Measurements from ENCODE around the gene CC2D1A. TPM values are rescaled to one million over a fixed set of nuclear protein-coding genes. Genes with fewer than 3 reads are reported as not detected.

The CC2D1A gene
- total RNA-seq, 2 experiments from 2014 or later = 30.2 to 34.3 TPM

DNA sequence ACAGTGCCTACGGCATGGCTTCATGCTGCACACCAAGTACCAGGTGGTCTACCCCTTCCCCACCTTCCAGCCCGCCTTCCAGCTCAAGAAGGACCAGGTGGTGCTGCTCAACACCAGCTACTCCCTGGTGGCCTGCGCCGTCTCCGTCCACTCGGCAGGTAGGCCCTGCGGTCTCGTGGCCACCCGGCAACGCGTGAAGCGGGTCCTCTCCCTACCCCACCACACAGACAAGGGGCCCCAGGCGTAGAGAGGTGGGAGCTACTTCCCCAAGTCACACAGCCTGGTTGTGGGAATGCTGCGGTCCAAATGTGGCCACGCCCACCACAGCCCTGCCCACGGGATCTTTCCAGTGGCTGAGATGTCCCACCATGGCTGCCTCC is 50.4 kb downstream of the CC2D1A start:
- DNase-seq = no peak
- intact Hi-C loops (cut with DNase I, micrococcal nuclease) = no loop called here
- no peak overlapping the region for H3K27ac Mint-ChIP-seq
- H3K4me1 Mint-ChIP-seq = peaks cover 16% of the 10 kb centered on the region
- CTCF ChIA-PET = interaction anchor here (0.6 to 1.4 kb wide), 4 partner anchors 75 to 360 kb away, joined by 3 to 5 read pairs (median 4); partner anchors contain the start of gene IL27RA
- no peak overlapping the region for H3K4me3 Mint-ChIP-seq
- H3K9me3 Mint-ChIP-seq (ENCODE audit: low read depth) = no peaks in the 10 kb centered on the region
- H3K27me3 Mint-ChIP-seq = no peaks in the 10 kb centered on the region
- POLR2A ChIA-PET = no interaction called here
- no peak for ATAC-seq
- peaks cover 24% of the 10 kb centered on the region for H3K36me3 Mint-ChIP-seq (ENCODE audit: low read depth)

DNA sequence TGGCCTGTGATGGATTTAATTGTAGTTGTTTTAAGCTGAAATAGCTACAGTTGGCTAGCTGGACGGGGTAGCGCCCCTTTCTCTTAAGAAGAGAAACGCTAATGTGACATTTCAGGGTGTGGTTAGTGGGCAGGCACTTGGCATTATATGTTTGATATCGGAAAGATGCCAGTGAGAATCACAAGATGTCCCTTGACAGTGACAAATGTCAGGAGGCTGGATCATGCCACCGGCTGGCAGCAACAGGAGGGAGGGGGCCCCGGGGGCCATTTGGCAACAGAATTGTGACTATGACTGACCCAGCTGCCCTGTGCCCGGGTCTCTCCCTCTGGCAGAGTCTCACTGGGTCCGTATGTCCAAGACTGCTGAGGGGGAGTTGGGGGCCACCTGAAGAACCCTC is 51.0 kb downstream of the CC2D1A start:
- Mint-ChIP-seq H3K27me3 (no peaks in the 10 kb centered on the region), H3K36me3 (ENCODE audit: low read depth) (peaks cover 28% of the 10 kb centered on the region), H3K9me3 (ENCODE audit: low read depth) (no peaks in the 10 kb centered on the region), H3K4me3 (no peak overlapping the region), H3K27ac (no peak overlapping the region), H3K4me1 (peaks cover 11% of the 10 kb centered on the region)
- CTCF ChIA-PET = interaction anchor here (0.6 to 1.4 kb wide), 3 partner anchors 75 to 103 kb away, joined by 4 to 5 read pairs (median 5); partner anchors contain the start of gene IL27RA
- intact Hi-C loops (cut with DNase I, micrococcal nuclease) = no loop called here
- POLR2A ChIA-PET = no interaction called here
- DNase-seq = no peak
- ATAC-seq = no peak

DNA sequence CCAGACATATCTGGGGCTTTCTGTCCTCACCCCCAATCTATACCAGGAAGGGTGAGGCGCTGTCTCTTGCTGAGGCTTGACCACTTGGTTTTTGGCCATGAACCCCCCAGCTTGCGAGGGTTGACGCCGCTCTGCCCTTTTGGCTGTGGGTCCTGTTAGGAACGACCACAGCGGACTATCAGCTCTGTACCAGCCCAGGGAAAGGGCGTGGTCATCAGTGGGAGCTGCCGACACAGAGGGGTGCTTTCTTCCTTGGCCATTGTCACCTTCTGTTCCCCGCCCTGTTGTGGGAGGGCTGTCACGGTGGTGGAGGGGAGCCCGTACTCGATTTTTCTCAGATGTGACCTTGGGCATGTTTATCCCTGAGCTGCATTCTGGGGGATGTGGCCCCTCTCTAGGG is 52.0 kb downstream of the CC2D1A start:
- H3K4me1 Mint-ChIP-seq = peaks cover 10% of the 10 kb centered on the region
- no peaks in the 10 kb centered on the region for H3K9me3 Mint-ChIP-seq (ENCODE audit: low read depth)
- ChIA-PET CTCF (interaction anchor here (1.0 kb wide), 1 partner anchor 90 kb away, joined by 3 read pairs; no protein-coding TSS in a partner anchor), POLR2A (no interaction called here)
- no peak for DNase-seq
- H3K36me3 Mint-ChIP-seq (ENCODE audit: low read depth) = peaks cover 28% of the 10 kb centered on the region
- intact Hi-C loops (cut with DNase I, micrococcal nuclease) = no loop called here
- no peak overlapping the region for H3K27ac Mint-ChIP-seq
- no peak overlapping the region for H3K4me3 Mint-ChIP-seq
- no peak for ATAC-seq
- H3K27me3 Mint-ChIP-seq = no peaks in the 10 kb centered on the region

DNA sequence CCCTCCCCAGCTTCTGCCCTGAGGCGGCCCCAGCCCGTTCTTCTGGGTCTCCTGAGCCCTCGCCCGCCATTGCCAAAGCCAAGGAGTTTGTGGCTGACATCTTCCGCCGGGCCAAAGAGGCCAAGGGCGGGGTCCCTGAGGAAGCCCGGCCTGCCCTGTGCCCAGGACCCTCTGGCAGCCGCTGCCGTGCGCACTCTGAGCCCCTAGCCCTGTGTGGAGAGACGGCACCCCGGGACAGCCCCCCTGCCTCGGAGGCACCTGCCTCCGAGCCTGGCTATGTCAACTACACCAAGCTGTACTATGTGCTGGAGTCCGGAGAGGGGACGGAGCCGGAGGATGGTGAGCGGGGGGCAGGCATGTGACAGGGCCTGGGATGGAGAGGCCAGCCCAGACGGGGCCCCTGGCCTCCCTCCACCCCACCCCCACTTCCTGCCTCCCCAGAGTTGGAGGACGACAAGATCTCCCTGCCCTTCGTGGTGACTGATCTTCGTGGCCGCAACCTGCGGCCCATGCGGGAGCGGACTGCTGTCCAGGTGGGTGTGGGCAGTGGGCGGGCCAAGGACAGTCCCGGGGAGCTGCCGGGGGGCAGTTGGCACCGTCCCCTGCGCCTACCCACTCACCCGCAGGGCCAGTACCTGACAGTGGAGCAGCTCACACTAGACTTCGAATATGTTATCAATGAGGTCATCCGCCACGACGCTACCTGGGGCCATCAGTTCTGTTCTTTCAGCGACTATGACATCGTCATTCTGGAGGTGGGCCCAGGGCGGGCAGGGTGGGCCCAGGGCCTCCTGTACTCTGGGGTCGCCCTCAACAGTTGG is 53.4 kb downstream of the CC2D1A start:
- ChIA-PET CTCF (interaction anchor here (0.5 to 1.0 kb wide), 2 partner anchors 89 to 100 kb away, joined by 3 read pairs; no protein-coding TSS in a partner anchor), POLR2A (no interaction called here)
- Mint-ChIP-seq H3K4me3 (no peak overlapping the region), H3K27ac (no peak overlapping the region), H3K27me3 (no peaks in the 10 kb centered on the region), H3K36me3 (ENCODE audit: low read depth) (peaks cover 26% of the 10 kb centered on the region), H3K4me1 (no peaks in the 10 kb centered on the region), H3K9me3 (ENCODE audit: low read depth) (no peaks in the 10 kb centered on the region)
- DNase-seq (no peak), ATAC-seq (no peak)
- intact Hi-C loops (cut with DNase I, micrococcal nuclease) = no loop called here

DNA sequence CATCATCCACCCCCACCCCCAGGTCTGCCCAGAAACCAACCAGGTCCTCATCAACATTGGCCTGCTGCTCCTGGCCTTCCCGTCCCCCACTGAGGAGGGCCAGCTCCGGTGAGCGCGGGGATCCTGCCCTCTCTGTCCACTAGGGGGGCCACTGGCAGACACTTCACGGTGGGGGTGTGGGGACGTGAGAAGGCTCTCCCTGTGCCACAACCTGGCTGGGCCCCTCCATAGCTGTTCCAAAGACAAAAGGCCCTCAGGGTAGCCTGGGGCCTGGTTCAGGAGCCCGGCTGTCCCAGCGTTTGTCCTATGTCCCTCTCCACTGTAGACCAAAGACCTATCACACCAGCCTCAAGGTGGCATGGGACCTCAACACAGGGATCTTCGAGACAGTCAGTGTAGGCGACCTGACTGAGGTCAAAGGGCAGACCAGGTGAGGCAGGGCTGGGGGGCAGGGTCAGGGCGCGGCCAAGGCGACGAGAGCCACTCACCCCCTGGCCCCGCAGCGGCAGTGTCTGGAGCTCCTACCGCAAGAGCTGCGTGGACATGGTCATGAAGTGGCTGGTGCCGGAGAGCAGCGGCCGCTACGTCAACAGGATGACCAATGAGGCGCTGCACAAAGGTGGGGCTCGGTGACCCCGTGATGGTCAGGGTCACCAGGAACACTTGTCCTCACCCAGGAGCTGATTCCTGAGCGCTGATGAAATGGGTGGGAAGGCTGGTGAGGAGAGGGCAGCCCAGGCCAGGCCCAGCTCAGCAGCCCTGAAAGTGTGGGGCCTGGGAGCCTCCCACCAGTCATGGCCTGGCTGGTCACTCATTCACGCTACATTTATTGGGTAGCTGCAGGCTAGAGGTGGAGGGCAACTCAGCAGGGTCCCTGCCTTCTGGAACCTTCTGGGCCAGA is 54.2 kb downstream of the CC2D1A start:
- Mint-ChIP-seq H3K36me3 (ENCODE audit: low read depth) (peaks cover 31% of the 10 kb centered on the region), H3K9me3 (ENCODE audit: low read depth) (no peaks in the 10 kb centered on the region), H3K27ac (no peak overlapping the region), H3K27me3 (no peaks in the 10 kb centered on the region), H3K4me1 (no peaks in the 10 kb centered on the region), H3K4me3 (no peak overlapping the region)
- ATAC-seq = peak; percentile 37
- POLR2A ChIA-PET = no interaction called here
- CTCF ChIA-PET = interaction anchor here (0.7 to 0.9 kb wide), 2 partner anchors 33 to 113 kb away, joined by 3 to 4 read pairs; partner anchors contain the start of gene MISP3
- intact Hi-C loops (cut with DNase I, micrococcal nuclease) = no loop called here
- peak; percentile 42 for DNase-seq

DNA sequence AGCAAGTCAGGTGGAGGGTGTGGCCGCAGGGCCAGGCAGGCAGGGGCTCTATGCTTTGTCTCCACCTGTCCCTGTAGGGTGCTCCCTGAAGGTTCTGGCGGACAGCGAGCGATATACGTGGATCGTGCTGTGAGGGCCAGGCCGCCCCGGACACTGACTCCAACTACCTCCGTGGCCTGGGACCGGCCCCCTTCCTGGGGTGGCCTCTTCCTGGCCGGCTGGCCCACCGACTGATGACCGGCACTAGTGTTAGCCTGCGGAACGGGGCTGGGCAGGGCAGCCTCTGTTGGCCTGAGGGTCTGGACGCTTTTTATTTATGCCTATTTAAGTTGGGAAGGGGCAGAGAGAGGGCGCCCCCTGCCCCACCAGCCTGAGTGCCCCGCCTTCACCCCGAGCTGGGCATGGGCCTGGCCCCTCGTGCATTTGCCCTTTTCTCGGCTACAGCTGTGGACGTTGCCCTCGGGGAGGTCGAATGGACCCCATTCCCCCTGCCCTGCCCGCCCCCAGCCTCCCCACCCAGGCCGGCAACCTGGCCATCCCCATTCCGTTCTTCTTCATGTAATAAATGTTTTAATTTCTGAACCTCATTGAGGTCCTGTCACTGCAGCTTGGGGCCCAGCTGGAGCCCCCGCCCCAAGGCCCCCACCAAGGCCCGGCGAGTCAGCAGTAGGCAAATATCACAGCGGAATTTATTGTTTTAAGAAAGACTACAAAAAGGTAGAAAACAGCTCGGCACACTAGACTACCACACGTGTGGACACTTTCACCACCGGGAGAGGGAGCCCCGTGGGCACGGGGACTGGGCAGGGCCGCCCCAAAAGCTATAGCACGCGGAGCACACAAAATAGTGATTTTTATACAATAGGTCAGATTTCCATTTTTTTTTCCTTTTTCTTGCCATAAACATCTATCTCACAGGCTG is 55.1 kb downstream of the CC2D1A start:
- Mint-ChIP-seq H3K4me1 (no peaks in the 10 kb centered on the region), H3K4me3 (no peak overlapping the region), H3K27me3 (no peaks in the 10 kb centered on the region), H3K36me3 (ENCODE audit: low read depth) (peaks cover 25% of the 10 kb centered on the region), H3K9me3 (ENCODE audit: low read depth) (no peaks in the 10 kb centered on the region), H3K27ac (no peak overlapping the region)
- intact Hi-C loops (cut with DNase I, micrococcal nuclease) = no loop called here
- no peak for ATAC-seq
- POLR2A ChIA-PET = no interaction called here
- DNase-seq = no peak
- CTCF ChIA-PET = interaction anchor here (0.7 to 0.9 kb wide), 2 partner anchors 9 to 112 kb away, joined by 3 read pairs; partner anchors contain the start of gene MISP3

DNA sequence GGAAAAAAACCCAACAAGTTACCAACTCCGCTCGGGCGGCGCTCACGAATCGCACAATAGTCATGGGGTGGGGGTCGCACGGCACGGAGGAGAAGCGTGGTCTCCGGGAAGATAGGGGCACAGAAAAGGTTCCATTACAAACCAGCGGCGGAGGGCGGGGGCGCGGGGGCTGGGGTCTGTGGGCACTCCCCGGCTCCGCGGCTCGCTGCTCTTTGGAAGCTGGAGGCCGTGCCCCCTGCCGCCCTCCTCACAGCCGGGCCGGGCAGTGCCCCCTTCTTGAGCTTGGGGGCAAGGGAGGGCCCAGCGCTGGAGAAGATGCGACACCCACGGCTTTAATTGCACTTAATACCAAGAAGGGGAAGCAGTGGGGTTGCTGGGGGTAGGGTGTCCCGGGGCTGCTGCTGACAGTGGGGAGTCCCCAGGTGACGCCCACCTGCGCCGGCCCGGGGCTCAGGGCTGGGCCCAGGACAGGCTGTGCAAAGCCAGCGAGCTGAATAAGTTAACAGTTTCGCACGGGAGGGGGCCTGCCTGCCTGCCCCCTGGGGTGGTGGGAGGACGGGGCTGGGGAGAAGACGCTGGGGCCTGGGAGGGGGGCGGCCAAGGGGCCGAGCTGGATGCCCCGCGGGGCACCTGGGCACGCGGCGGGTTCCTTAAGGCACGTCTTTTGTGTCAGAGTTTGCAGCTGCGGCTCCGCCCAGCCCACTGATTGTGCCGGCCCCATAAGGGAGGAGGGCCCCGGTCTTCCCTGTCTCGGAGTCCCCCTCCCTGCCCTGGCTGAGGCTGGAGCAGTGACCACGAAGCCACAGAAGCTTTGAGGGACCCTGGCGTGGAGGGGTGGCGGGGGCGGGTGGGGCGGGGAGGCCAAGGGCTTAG is 56.1 kb downstream of the CC2D1A start:
- Mint-ChIP-seq H3K4me3 (no peak overlapping the region), H3K27me3 (no peaks in the 10 kb centered on the region), H3K27ac (no peak overlapping the region), H3K4me1 (no peaks in the 10 kb centered on the region), H3K9me3 (ENCODE audit: low read depth) (no peaks in the 10 kb centered on the region), H3K36me3 (ENCODE audit: low read depth) (peaks cover 18% of the 10 kb centered on the region)
- intact Hi-C loops (cut with DNase I, micrococcal nuclease) = no loop called here
- ChIA-PET CTCF (interaction anchor here (0.7 kb wide), 1 partner anchor 8 kb away, joined by 3 read pairs; no protein-coding TSS in a partner anchor), POLR2A (no interaction called here)
- ATAC-seq (no peak), DNase-seq (no peak)

DNA sequence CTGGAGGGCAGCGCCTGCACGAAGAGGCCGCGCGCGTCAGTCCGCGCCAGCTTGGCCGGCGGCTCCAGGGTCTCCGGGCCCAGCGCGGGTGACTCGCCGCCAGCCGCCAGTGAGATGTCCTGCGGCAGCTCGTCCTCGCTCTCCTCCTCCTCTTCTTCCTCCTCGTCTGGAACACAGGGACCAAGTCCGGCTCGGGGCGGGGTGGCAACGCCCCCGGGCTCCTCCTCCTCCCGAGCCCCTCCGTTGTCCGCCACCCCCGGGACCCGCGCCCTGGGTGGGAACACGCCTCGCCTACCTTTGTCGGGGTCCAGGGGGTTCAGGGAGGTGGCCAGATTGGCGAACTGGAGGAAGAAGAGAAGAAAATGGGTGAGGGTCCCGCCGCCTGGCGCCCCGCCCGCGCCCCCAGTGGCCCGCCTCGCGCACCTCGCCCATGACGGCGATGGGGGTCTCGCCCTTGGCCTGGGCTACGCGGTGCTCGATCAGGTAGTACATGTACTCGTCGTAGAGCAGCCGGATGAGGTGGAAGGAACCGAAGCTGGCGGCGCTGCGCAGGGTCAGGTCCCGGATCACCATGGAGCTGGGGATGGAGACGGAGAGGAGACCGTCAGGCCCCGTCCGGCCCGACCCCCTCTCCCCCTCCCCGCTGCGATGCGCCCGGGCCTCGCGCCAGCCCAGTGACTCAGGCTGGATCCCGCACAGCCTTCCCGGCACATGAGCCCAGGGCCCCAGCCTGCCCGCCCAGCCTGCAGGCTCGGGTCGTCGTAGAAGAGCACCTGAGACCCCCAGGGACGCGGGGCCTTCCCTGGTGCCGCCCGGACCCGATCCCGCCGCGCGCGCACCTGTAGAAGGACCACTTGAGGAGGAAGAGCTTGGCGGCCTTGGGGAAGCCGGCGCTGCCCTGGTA is 57.0 kb downstream of the CC2D1A start:
- H3K36me3 Mint-ChIP-seq (ENCODE audit: low read depth) = peaks cover 18% of the 10 kb centered on the region
- no peak for ATAC-seq
- ChIA-PET CTCF (no interaction called here), POLR2A (no interaction called here)
- H3K4me1 Mint-ChIP-seq = no peaks in the 10 kb centered on the region
- H3K4me3 Mint-ChIP-seq = no peak overlapping the region
- H3K27ac Mint-ChIP-seq = no peak overlapping the region
- no peak for DNase-seq
- no peaks in the 10 kb centered on the region for H3K9me3 Mint-ChIP-seq (ENCODE audit: low read depth)
- no peaks in the 10 kb centered on the region for H3K27me3 Mint-ChIP-seq
- intact Hi-C loops (cut with DNase I, micrococcal nuclease) = no loop called here

DNA sequence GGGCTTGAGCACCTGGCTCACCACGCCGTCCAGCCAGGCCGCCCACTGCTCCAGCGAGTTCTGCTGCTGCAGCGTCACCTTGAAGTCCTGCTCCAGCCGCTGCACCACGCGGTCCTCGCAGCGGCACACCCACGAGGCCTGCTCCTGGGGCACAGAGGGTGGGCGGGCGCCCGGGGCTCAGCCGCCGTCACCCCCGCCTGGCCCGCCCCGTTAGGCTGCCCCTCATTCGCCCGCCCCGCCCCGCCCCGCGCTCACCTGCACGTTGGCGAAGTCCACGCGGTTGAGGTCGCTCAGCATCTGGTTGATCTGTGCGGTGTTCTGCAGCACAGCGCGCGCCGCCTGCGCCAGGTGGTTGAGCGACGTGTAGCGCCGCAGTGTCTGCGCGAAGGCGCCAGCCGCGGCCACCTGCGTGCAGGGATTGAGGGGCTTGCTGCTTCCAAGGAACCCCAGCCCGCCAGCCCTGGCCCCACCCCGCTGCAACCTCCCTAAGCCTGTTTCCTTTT is 57.7 kb downstream of the CC2D1A start:
- Mint-ChIP-seq H3K4me3 (no peak overlapping the region), H3K9me3 (ENCODE audit: low read depth) (no peaks in the 10 kb centered on the region), H3K4me1 (no peaks in the 10 kb centered on the region), H3K27ac (no peak overlapping the region), H3K27me3 (no peaks in the 10 kb centered on the region), H3K36me3 (ENCODE audit: low read depth) (peaks cover 14% of the 10 kb centered on the region)
- ChIA-PET CTCF (no interaction called here), POLR2A (no interaction called here)
- no peak for ATAC-seq
- DNase-seq = no peak
- intact Hi-C loops (cut with DNase I, micrococcal nuclease) = no loop called here

Data from activated CD4-positive, alpha-beta T cell treated with anti-CD3 and anti-CD28 coated beads for 36 hours (primary cell).